ENCODE results near the gene CDX1.
A peak's percentile ranks its signal among the peaks of the same experiment; 100 is the strongest.

Gene CDX1

DNA sequence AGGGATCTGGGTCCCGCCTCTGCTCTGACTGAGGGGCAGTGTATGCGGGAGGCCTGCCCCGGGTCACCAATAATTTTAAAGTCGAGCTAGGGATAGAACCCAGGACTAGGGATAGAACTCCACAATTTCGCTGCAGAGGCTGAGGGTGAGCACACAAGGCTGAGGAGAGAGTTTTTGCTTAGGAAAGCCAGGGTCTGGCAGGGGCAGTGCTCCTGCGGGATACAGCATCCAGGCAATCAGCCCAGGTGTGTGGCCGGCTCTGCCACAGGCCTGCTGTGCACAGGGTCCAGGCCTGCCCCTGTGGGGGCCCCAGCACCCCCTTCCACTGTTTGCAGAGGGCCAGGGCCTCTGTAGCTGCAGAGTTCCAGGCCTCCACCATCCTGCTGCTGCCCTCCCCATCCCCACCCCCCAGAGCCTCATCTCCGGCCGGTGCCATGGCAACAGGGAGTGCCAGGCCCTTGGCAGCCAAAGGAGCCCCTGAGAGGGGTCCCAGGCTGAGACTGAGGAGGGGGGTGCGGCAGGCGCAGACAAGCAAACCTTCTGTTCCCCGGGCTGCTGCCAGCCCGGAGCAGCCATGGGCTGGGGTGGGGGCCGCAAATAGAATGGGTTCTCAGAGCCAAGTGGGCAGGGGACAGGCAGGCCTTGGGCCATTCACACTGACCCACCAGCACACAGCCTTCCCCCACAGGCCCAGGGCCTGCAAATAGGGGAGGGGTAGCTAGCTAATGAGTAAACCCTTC lies 19.5 kb upstream of the CDX1 start:
- no peak for DNase-seq

DNA sequence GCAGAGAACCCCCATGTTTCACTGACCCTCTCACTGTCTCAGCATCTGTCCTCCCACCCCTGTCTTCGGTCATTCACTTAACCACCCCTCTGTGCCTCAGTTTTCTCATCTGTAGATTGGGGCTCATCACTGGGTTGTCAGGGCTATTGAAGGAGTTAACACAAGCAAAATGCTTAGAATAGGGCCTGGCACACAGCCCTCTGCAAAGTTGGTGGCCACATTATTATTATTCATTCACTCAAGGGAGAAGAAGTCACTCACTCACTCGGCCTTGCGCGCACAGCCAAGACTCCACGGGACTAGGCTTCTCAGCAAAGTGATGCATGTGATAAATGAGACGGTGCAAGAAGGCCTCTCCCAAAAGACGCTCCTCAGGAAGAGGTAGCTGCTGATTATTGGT lies 18.9 kb upstream of the CDX1 start:
- no peak for DNase-seq

DNA sequence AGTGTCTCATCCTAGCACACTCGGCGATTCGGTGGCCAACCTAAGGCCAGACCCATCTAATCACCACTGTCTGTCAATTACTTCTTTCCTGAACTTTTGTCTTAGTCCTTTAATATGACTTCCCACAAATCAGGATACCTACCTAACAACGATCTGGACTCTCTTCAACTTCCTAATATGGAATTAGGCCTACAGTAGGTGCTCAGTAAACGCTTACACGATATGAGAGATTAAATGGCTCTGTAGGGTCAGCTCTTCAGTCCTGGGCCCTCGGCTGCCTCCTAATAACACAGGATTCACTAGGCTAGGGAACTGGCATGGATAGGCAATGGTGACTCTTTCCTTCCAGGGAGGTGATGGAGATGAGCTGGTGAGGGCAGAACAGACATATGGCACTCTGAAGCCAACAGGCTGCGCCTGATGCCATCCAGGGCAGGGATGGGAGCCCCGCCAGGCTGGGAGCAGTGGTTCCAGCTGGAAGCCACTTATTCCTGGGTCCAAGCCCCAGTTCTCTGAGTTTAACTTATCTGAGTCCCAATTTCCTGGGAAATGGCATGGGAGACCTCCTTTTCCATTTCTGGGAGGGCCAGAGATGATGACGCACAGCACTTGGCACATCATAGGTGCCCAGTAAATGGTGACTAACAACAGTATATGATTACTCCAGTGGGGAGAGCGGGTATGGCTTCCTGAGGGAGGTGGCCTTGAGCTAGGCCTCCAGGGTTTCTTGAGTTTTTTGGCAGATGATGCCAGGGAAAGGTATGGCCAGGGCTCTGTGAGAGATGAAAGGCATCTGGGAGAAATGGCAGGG lies 18.3 kb upstream of the CDX1 start:
- DNase-seq: no peak

DNA sequence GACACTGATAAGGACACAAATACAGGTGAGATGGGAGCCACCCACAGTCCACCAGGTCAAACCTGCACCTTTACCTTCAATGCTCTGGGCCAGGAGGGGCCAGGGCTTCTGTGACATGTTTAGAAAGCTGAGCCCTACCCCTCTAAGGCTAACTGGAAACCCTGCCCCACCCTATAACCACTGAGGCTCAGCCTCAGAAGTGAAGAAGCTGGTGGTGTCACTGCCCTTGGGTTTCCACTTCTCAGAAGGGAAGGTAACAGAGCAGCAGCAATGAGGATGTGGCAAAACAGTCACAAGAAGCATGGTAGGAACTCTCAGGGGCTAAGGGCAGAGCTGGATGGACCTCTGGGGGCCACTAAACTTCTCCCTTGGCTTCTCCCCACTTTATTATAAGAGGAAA lies 17.0 kb upstream of the CDX1 start:
- DNase-seq: no peak

DNA sequence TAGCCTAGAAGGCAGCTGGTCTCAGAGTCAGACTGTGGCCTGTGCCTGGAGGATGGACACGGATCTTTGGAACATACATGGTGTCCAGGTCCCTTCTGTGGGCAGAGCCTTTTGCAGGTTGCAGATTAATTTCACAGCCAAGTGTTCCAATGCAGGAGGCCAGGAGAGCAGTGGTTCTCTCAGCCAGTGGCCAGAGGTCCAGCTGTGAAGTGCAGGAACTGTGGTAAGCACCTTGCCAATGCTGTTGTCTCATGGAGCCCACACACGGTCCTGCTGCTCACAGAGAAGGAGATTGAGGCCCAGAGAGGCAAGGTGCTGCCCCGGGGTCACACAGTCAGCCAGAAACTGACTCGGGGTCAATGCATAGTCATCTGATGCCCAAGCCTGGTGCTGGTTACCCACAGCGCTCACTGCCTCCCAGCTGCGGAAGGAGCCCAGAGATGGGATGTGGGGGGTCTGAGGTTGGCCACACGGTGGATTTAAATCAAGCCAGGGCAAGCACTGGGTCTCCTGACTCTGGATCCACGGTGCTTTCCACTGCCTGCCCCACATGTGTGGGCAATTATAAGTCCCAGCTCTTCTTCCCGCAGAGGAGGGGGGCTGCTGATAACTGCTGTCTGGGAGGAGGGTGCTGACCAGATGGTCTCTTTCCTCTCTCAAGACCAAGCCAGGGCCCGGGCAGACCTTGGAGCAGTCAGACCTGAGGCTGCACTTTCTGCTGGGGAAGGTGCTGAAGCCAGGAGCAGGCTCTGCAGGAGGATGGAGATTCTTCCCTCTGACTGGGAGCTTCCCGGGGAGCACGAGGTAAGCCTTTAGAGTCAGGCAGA lies 13.7 kb upstream of the CDX1 start:
- no peak for DNase-seq

DNA sequence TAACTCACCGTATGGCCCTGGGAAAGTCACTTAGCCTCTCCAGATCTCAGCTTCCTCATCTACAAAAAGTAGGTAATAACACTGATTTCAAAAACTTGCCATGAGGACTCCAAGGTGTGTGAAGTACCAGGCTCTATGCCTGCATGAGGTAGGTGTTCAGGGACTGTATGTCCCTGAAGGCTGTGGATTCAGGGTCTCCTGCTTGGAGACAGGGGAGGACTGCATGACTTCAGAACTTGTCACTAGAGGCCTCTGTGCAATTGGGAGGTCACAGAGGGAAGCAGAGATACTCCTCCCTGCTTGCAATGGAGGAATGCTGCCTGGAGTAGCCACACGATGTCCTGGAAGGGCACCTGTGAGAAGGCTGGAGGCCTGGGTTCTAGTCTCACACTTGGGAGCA lies 13.1 kb upstream of the CDX1 start:
- DNase-seq: no peak

DNA sequence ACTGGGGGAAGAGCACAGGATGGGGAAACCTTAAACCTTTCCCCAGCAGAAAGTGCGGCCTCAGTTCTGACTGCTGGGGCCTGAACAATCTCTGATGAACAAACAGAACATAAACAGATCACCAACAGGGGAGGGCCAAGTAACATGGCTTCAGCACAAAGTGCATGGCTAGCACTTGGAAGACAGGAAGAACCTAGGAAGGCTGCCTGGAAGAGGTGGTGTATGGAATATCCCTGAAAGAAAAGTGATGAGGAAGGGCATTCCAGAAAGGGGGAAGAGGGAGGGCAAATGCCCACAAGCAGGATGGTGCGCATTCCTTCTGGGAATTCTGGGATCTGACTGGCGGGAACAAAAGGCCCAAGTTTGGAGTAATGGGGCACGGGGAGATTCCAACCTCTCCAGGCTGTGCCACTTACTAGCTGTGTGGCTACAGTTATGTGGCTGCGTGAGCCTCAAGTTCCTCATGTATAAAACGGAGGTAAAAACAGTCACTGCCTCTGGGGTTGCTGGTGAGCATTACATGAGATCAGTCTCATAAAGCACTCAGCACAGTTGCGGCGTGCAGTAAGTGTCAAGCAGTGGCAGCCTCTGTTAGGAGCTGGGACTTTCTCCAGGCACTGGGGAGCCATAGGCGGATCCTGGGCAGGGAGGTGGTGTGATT lies 12.5 kb upstream of the CDX1 start:
- no peak for DNase-seq

DNA sequence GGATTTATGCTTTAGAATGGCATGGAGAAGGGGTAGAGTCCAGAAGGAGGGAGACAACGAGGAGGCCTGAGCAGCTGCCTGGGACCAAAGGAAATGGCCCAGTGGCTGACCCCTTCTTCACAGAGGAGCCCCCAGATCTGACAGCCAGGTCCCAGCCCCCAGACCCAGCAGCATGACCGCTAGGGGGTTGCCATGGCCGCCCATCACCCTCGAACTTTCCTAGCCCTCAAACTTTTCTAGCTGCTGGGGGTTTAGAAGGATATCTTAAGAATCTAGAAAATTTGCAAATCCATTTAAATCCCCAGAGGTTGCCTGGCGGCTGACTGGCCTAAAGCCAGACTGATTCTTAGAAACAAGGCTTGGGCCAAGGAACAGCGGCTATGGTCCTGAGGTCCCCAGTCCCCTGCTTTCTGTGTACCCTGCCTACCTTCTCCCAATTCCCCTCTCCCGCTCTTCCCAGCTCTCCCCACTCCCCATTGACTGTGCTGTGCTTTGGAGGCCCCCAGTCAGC lies 11.9 kb upstream of the CDX1 start:
- DNase-seq: no peak

DNA sequence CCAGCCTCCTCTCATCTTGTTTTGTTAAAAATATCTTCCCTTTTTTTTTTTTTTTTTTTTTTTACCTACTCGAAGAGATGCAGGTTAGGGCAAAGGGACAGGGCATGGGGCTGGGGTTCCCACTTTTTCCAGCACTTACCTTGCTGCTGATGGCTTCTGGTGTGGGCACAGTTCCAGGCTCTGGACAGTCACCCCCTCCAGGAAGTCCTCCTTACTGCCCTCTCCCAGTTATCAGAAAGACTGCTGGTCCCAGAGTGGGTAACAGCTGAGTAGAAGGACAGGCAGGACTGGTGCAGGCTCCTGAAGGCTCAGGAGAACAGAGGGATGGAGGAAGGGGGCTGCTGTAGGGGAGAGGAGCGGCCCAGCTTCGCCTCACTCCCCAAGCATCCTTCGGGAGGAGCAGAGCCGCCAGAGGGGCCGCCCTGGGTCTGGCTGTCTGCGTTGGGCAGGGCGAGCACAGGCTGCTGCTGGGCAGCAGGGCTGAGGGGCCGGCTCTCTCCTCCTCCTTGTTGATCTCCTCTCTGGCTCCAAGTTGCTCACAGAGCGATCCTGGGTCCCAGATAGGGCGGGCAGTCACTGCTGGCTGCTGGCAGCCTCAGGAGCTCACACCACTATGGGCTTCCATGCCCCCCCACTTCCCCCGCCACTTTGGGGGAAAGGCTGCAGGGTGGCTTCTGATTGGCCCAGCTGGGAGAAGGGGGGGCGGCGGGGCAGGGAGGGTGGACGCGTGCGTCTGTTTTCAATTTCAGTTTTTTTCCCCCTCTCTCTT lies 11.1 kb upstream of the CDX1 start, which contains the start of gene PDGFRB:
Gene PDGFRB, minus strand, starts transcription at position 588 of the 769 bp plus-strand sequence. CDS start 18,798 bp downstream, outside the sequence.
- DNase-seq: peak; percentile 48 to 56

DNA sequence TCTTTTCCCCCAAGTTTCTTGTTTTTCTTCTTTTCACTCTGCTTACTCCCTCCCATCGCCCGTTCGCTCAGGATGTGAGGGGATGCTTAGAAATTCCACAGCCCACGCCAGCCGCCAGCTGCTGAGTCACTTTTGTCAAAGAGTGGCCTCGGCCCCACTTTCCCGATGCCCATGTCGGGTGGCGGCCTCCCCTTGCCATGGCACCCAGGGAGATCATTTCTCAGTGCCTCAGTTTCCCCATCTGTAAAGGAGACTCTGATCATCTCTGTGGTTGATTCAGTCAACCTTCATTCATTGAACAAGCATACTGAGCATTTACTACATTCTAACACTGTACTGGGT lies 10.6 kb upstream of the CDX1 start:
- DNase-seq: no peak

DNA sequence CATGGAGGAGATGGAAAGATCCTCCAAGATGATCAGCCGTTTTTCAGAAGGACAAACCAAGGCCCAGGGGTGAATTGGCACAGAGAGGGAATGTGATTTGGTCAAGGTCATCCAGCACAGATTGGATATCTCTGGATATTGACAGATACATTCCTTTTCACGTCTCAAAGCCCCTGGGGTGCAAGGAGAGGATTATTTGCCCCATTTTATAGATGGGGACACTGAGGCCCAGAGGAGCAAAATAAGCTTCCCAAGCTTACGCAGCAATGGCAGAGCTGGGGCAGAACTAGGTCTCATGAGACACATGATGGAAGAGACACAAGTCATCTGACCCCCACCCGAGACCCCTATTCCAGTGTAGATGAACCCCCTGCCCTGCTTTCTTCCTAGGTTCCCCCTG lies 10.0 kb upstream of the CDX1 start:
- no peak for DNase-seq

DNA sequence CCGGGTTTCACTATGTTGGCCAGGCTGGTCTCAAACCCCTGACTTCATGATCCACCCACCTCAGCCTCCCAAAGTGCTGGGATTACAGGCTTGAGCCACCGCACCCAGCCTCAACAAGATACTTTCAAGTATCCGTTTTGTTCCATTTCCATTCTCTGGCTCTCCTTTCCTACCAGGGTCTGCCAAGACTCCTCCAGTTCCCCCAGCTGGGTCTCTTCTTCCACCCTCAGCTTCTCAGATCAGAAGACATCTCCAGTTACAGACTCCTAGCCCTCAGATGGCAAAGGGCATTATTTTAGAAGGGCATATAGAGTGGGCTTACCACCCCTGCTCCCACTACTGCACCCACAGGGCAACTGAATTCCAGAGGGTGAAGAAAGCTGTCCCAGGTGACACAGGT lies 9.4 kb upstream of the CDX1 start:
- DNase-seq: no peak

DNA sequence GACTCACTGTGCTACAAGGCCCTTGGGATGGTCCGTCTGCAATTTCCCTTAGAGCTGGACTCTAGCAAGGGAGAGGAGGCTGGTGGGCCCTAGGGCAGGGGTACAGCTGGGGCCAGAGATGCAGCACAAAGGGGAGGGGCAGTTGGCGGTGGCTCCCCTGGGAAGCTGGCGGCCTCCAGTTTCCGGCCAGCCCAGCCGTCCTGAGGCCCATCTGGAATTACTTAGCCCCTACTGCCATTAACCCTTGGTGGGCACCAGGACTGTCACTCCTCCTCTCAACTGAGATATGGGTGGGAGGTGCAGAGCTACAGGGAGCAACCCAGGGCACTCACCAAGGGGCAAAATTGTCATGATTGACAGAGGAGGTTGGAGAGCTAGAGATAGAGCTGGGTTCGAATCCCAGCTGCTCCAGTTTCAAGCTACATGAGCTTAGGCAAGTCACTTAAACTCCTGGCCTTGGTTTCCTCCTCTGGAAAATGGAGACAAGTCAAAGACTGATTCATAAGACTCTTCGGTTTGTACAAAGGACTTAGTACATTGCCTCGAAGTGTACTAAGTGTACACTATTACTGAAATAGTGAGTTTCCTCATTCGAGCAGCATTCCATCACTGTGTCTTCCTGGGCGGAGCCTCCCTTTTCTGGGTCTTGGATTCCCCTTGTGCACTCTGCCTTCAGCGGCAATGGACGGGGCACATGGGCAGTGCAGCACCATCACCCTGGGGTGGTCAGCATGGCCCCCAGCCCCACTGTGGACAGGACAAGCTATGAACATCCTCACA lies 8.2 kb upstream of the CDX1 start:
- DNase-seq: no peak

DNA sequence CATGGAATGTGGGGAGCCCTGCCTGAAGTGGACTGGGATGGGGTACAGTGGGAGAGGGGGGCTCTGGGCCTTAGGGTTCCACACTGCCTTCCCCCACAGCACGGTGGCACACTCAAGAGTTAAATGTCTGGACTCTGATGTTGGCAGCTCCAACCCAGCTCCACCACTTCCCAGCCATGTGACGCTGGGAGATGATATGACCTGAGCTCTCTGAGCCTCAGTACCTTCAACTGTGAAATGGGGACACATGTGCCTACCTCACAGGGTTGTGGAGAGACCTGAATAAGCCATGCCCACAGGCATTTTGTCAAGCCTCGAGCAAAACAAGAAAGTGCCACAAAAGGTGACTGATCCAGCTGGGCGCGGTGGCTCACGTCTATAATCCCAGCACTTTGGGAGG lies 7.5 kb upstream of the CDX1 start:
- DNase-seq: no peak

DNA sequence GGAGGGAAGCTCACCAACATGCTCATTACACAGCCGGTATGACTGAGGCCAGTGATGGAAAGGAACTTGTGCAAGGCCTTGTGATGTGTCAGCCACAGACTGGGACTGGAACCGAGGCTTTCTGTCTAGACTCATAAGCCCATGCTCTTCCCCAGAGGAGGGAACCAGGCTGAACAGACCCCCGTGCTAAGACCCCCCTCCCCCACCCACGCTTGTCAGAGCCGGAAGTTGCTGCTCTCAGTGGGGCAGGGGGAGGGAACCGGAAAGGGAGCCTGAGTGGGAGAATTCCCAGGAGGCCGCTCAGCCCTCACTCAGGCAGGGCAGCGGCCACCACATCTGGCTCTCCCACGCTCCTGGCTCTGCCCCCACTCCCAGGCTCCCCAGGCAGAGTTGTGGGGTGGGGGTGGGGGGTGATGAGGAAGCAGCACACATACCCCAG lies 6.8 kb upstream of the CDX1 start:
- DNase-seq: no peak

DNA sequence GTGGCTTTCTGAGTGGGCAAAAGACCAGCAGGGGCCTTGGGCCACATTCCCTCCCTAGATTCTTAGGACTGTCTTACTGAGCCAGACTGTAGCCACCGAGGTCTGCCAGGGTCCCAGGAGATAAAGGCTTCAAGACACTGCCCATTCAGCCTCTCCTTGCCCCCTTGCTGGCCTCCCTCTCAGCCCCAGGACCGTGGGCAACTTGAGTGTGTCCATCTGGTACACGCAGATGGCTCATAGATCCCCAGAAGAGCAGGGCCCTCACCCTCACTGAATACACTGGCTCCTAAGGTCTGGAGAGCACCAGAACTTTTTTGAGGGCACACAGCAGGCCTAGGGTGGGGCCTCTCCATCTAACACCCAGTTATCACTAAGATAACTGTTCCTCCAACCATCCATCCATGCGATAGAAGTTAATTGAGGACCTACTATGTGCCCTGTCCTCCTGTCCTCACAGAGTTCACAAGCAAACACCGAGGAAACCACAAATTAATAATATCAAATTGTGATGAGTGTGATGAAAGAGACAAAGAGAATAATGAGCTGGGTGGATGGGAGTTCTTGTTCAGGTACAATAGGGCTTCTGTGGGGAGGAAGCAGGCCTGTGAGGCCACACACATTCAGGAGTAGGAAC lies 6.0 kb upstream of the CDX1 start:
- no peak for DNase-seq

DNA sequence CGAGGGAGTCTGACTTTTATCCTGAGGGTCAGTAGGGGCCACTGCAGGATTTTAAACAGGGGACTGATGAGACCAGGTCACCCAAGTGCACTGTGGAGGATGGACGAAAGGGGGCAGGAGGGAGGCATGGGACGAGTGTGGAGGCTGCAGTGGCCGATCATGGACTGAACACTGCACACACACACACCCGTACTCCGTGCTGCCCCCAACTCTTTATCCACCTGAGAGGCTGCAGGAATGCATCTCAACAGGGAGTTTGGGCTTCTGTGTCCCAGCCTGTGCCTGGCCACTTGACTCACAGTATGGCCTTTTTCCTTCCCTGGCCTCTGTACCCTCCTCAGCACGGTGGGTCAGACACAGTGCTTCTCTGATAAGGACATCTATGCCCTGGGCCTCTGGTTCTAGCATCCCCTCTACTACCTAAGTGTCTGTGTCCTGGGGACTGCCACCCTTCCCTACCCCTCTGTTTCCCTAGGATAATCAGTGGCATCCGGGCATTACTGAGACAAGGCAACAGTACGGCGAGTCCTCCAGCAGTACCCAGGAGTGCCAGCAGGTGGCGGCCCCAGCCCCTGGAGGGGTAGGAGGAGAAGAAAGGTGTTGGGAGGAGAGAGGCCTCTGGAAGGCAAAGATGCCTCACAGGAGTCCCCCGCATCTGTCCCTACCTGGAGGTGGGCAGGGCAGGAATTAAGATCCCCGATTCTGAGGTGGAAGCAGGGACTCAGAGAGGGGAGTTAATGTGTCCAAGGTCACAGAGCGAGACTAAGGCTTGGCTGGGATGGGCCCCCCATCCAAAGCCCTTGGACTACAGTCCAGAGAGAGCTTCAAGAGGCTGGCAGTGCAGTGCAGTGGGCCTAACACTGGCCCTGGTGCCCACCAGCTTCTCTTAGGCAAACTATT lies 5.1 kb upstream of the CDX1 start:
- DNase-seq: peak; percentile 59 to 69

DNA sequence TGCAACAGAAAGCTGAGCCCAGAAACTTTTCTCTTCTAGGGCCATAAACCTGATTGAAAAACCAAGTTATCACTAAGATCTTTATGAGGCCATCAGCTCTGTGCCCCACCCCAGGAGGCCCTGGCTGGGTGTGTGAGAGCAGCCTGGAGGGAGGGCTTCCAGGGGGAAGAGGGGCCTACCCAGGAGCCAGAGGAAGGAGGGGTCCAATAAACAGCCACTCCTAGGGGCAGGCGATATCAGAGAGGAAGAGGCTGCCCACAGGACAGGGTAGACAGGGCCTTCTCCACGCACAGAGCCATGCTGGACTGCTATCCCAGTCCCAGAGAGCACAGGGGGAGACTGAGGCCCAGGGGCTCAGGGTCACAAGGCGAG lies 4.5 kb upstream of the CDX1 start:
- DNase-seq: no peak

DNA sequence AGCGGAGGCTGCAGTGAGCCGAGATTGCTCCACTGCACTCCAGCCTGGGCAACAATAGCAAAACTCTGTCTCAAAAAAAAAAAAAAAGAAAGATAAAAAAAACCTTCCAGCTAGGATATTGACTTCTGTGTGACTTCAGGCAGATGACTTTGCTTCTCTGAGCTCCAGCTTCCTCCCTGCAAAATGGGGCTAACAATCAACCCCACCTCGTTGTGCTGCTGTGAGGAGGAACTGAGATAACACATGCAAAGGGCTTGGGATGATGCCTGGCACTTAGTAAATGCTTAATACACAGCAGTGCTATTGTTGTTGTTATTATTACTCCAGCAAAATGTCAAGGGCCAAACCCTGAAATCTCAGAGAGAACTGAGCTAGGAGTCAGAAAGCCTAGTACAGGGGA lies 3.5 kb upstream of the CDX1 start:
- DNase-seq: no peak

Data from CD4-positive, alpha-beta T cell treated with Interleukin-1 beta for 1 hour (primary cell).